AG04449 (cell line): Measurements from ENCODE around the gene BCO2.

ENCODE experiments used
- CTCF ChIA-PET: fragments of 350-600 bp; formaldehyde crosslinking; extraction: SDS; loops from one replicate; lab custom pipeline; 2021; ENCODE audit warnings: antibody characterized with exemption; lab: Yijun Ruan, JAX
- POLR2A ChIA-PET: fragments of 400-600, 350-600 bp; formaldehyde crosslinking; extraction: SDS; loops from one replicate; lab custom pipeline; 2020; ENCODE audit warnings: antibody characterized with exemption, inconsistent platforms; lab: Yijun Ruan, JAX
- DNase-seq: peaks from one replicate; pipeline ENCODE4 v3.0.0-alpha.2; 2010; ENCODE audit warnings: low read depth, low spot score
- H3K4me3 ChIP-seq: 2 replicates; pipeline ENCODE4 v1.5.1; 2011; ENCODE audit warnings: low read depth, mild to moderate bottlenecking, control low read depth, low read length
- CTCF ChIP-seq: IDR thresholded peaks from one replicate; pipeline ENCODE4 v1.5.1; 2011; ENCODE audit warnings: mild to moderate bottlenecking, moderate library complexity, low read length, control low read depth, inconsistent platforms; ENCODE audit not compliant: insufficient read depth; ENCODE audit errors: missing control alignments

The BCO2 gene

GRCh38 chr11:112174789-112175598, at the start of gene BCO2:
TSS of gene BCO2 (plus strand) at chr11:112175512. CDS start at chr11:112175602, 90 bp downstream.
- ChIA-PET POLR2A (no interaction called here), CTCF (interaction anchor here (0.6 to 4.0 kb wide), 21 partner anchors 8 to 105 kb away, joined by 3 to 54 read pairs (median 4); partner anchors contain the start of genes IL18 and TEX12)
- peak within 1 kb of the TSS; percentile 21 for H3K4me3 ChIP-seq
- no peak for DNase-seq
- peak; percentile 64 for TF ChIP-seq CTCF

- CTCF ChIA-PET, result interaction anchor here (1.4 to 2.2 kb wide), 2 partner anchors 13 to 49 kb away, joined by 4 to 10 read pairs; partner anchors contain the start of gene BCO2
- no peak for TF ChIP-seq CTCF
- H3K4me3 ChIP-seq, result no peak overlapping the region
- DNase-seq, result no peak
- POLR2A ChIA-PET, result no interaction called here
These were observed 48.3 kb upstream of the BCO2 start for GRCh38 chr11:112127056-112127455.

- CTCF ChIA-PET, result interaction anchor here (0.6 to 2.1 kb wide), 5 partner anchors 9 to 152 kb away, joined by 3 to 5 read pairs (median 3); no protein-coding TSS in a partner anchor
- peak; percentile 34 for DNase-seq
- H3K4me3 ChIP-seq, result no peak overlapping the region
- POLR2A ChIA-PET, result no interaction called here
- TF ChIP-seq CTCF, result no peak
These were observed 46.7 kb upstream of the BCO2 start for GRCh38 chr11:112128483-112129121.

- CTCF ChIA-PET, result interaction anchor here (0.6 to 2.2 kb wide), 4 partner anchors 16 to 151 kb away, joined by 3 to 14 read pairs (median 3); no protein-coding TSS in a partner anchor
These were observed 45.7 kb upstream of the BCO2 start for GRCh38 chr11:112129656-112130055.

GRCh38 chr11:112132737-112133136, 42.6 kb upstream of the BCO2 start:
- no peak for DNase-seq
- H3K4me3 ChIP-seq, result no peak overlapping the region
- no peak for TF ChIP-seq CTCF
- ChIA-PET CTCF (interaction anchor here (2.8 kb wide), 1 partner anchor 19 kb away, joined by 12 read pairs; no protein-coding TSS in a partner anchor), POLR2A (no interaction called here)

More at GRCh38 chr11:112129656-112130055, 45.7 kb upstream of the BCO2 start:
- no peak for DNase-seq
- no peak overlapping the region for H3K4me3 ChIP-seq
- POLR2A ChIA-PET, result no interaction called here
- no peak for TF ChIP-seq CTCF

- CTCF ChIA-PET, result interaction anchor here (2.8 kb wide), 1 partner anchor 21 kb away, joined by 12 read pairs; no protein-coding TSS in a partner anchor
- no peak overlapping the region for H3K4me3 ChIP-seq
- TF ChIP-seq CTCF, result no peak
- POLR2A ChIA-PET, result no interaction called here
- no peak for DNase-seq
These were observed 40.8 kb upstream of the BCO2 start for GRCh38 chr11:112134473-112134872.
